ENCODE results near the gene SPATA1.
"Not testable (repeated sequence)": the region's sequence is repeated elsewhere in the genome, so short reads cannot be mapped to it uniquely, and the experiment has no call there.

The SPATA1 gene

DNA sequence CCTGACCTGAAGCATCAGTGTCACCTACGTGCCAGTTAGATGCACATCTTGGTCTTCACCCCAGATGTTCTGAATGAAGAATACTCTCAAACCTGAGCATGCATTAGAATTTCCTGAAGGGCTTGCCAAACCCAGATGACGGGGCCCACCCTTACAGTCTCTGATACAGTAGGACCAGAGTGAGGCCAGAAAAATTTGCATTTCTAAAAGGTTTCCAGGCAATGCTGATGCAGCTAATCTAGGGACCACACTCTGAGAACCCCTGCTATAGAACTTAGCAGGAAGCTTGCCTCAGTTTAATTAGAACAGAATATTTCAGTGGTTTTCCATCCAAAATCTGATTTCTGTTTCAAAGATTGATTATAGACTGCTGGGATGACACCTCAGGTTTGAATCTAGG lies 77.9 kb downstream of the SPATA1 start:
- in situ Hi-C loops (cut with HindIII; ENCODE audit: low sequenced_read_pairs): no loop called here

DNA sequence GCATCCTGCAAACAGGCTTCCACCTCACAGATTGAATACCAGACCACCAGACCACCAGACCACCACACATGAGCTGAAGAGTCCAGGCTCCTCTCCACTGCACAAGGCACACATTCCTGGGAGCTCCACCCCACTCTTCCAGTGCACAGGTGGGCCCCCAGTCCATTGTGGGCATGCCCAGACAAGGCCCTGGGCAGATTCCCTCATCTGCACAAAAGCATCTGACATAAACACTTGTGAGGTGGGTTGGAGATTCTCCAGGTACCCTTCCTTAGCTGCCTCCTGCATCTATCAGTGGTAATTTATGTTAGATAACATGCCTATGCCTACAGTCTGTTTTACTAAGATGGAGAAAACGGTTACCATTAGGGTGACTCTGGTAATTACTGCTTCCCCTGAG lies 79.6 kb downstream of the SPATA1 start:
- in situ Hi-C loops (cut with HindIII; ENCODE audit: low sequenced_read_pairs): no loop called here

DNA sequence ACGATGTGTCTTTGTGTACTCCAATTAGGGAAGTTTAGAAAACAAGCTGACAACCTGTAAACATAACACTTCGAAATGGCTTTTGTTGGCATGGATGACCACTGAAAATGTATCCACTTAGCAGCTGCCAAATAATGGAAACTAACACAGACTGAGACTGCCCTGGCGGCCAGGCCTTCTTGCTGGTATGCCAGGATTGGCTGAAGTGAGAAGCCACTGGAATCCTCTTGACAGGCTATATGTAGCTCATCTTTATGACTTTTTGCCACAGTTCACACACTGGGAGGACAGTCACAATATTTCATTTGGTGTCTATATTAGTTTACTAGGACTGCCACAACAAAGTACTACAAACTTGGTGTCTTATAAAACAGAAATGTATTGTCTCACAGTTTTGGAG lies 80.9 kb downstream of the SPATA1 start:
- in situ Hi-C loops (cut with HindIII; ENCODE audit: low sequenced_read_pairs): no loop called here

DNA sequence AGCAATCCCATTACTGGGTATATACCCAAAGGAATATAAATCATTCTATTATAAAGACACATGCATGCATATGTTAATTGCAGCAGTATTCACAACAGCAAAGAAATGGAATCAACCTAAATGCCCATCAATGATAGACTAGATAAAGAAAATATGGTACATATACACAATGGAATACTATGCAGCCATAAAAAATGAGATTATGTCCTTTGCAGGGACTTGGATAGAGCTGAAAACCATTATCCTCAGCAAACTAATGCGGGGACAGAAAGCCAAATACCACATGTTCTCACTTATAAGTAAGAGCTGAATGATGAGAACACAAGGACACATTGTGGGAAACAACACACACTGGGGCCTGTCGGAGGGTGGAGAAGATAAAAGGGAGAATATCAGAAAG lies 88.8 kb downstream of the SPATA1 start:
- in situ Hi-C loops (cut with HindIII; ENCODE audit: low sequenced_read_pairs): not testable (repeated sequence)

DNA sequence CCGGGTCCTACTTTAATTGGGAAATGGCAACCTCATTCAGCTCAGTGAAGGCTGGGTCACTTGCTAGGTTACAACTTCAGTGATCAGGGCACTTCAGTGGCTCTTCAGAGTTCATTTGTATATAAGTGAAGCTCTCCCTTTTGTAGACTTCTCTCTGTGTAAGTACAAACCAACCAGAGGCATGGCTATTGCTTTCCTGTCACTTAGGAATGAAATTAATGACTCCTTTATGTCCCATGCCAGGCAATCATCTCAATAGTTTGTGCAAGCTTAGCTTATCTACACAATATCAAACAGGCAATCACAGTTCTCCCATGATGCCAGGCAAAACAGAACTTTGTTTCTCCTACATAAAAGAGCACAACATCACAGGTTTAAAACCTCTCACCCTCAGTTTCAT lies 90.8 kb downstream of the SPATA1 start:
- in situ Hi-C loops (cut with HindIII; ENCODE audit: low sequenced_read_pairs): no loop called here

DNA sequence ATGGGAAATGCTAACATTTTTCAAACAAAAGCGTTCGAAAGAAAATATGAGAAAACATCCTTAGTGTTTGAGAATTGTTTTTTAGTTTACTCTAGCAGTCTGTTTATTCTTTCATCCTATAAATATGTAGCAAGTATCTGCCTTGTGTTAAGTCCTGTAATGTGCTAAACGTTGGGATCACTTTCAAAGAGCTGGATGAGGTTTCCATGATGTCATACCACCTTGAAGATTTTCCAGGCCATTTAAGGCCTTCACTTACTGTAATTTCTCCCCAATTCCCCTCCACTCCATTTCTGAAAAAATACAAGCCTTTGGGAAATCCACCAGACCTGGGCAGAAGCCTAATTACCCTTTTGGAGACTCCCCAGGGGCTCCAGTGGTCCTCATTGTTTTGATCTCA lies 92.2 kb downstream of the SPATA1 start:
- in situ Hi-C loops (cut with HindIII; ENCODE audit: low sequenced_read_pairs): no loop called here

DNA sequence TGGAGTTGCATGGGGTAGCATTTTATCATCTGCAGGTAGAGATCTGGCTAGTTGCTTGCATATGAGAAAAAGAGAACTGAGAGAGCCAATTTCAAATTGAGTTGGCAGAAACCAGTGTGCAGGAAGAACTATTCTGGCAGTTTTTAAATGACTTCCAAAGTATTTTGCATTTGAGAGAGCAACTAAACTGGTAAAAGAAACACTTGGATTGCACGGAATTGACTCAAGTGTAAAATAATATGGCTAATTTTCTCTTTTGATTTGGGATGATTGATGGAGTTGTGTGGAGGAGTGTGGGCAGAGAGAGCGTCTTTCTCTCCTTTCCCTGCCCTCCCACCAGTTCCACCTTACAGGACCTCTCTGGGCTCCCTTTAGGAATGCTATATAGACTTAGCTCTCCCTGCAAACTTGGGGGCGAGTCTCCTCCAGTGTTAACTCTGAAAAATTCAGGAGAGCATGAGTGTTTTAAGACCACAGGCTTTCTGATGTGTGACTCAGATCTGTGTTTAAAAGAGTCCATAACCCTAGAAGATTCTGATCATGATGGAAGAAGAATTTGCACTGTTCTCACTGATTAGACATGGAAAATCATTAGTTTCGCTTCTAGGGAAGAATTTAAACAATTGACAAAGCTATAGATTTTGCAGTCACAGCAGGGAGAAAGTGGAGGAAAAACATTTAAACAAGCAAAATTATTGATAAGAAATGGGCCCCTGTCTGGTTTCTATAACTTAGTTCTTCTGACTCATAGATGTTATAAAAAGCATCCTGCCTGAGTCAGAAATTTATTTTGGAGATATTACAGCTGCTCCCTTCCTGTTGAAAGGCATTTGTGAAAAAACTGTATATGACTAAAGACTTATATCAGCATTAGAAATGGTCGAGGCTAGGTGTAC lies 92.9 kb downstream of the SPATA1 start:
- in situ Hi-C loops (cut with HindIII; ENCODE audit: low sequenced_read_pairs): no loop called here

DNA sequence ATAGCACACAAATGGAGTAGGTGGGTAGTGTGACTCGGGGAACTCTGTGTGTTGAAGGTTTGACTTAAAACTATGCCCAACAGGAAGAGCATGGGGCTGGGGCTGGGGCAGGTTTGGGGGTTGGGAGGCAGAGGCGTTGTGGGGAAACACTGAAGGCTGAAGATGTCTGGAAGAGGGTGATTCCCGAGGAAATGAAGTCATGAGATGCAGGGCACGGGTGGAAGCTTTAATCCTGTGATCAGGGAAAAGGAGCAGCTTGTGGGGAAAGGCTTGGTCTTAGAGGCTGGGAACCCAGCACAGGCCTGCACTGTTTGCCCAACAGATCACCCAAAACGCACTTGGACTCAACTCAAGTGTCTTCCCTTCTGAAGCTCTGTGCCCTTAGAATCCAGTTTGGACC lies 94.6 kb downstream of the SPATA1 start:
- in situ Hi-C loops (cut with HindIII; ENCODE audit: low sequenced_read_pairs): loop anchor here (10.0 kb wide), 1 partner anchor 136 kb away; no protein-coding TSS in a partner anchor

DNA sequence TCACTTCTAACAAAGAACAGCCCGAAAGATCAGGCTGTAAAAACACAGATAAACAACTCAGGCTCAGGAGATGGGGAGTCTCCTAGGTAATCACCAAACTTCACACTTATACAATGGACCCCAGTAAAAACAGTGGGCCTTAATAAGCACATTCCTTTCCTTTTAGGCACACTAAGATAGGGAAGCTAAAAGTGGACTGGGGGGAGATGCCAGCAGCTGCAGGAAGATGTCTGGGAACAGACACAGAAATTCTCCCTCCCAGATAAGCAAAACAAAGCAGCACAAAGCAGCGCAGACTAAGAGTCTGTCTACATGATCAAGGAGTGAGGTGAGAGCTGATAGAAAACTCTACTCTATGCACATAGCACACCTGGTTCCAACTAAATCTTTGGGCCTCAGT lies 97.0 kb downstream of the SPATA1 start:
- in situ Hi-C loops (cut with HindIII; ENCODE audit: low sequenced_read_pairs): loop anchor here (10.0 kb wide), 1 partner anchor 138 kb away; no protein-coding TSS in a partner anchor

DNA sequence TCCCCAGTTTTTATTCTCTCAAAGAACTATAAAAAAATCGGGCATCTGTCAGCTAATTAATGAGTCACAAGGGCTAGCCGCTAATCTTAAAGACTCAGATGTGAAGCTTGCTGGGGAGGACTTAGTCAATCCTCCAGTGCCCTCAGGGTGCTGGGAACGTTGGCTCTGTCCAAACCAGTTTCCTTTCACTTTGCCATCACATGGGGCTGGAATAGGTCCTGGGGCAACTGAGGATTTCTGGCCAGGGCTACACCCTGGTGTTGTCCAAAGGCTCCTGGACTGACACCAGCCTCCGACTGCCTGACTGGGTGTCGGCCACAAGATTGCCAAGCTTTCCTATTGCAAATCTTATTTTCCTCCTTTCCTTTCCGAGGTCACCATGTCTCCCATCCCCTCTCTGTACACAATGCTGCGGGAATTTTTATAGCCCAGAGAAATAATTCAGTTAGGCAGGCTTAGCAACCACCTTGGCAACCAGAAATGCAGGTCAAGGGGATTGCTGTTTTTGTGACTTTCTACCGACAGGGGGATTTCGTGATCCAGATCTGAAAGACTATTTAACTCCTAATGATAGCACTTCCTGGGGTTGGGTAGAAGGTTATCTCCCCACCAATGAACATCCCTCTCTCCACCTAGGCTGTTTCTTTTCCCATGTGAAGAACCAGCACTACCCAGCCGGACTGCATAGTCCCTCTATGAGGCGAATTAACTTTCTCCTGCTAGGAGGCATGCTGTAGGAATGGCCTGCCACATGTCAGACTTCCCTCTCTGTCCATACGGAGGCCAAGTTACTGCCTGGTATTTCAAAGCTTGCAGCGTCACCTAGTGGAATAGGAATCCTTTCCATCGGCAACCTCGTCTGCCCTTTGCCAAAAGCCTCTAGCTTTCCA lies 98.0 kb downstream of the SPATA1 start:
- in situ Hi-C loops (cut with HindIII; ENCODE audit: low sequenced_read_pairs): loop anchor here (10.0 kb wide), 1 partner anchor 139 kb away; no protein-coding TSS in a partner anchor

DNA sequence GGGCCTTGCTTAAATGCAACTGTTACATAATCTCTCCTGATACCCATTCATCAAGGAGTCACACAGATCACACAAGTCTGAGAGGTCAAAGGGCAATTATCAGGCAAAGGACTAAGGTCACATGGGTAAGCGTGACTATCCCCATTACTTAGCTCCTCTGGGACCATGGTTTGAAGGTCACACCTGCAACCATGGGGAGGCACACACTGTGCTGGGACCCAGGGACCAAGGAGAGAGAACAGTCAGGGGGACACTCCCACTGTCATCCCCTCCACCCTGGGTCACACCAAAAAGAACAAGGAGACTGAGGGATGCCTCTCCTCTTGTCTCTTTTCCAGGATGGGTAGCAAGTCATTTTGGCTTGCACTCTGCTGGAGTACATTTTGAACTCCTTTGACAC lies 99.0 kb downstream of the SPATA1 start:
- in situ Hi-C loops (cut with HindIII; ENCODE audit: low sequenced_read_pairs): loop anchor here (10.0 kb wide), 1 partner anchor 140 kb away; no protein-coding TSS in a partner anchor

DNA sequence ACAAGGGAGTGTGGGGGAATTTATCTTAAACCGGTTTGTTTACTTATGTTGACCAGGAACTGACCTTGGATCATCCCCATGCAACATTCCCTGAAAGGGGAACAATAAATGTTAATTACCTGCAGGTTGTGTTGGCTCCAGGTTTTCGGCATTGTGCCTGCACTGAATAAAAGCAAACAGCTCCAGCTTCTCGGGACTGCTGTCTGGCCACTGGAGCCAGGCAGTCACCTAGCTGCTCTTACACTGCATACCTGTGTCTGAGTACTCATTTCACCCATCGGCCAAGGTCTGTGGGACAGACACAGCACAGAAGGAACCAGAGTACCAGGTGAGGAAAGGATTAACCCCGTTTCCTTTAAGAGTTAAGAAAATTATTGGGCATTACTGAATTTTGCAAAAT lies 100.8 kb downstream of the SPATA1 start:
- in situ Hi-C loops (cut with HindIII; ENCODE audit: low sequenced_read_pairs): loop anchor here (10.0 kb wide), 1 partner anchor 142 kb away; no protein-coding TSS in a partner anchor

DNA sequence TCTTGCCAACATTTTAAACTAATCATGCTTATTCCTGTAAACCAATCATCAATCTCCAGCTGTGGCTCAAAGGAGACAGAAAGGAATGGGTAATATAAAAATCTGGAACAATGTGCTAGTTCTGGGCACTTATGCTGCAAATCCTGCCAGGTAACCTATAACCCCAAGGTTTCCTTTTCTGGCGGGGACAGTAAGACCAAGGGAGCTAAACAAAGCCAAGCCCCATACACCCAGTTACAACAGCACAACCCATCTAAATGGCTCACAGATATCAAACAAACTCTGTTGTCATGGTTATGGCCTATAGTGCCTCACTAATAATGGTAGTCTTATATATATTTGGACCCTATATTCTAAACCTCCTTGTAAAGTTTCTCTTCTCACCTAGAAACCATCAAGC lies 104.9 kb downstream of the SPATA1 start:
- in situ Hi-C loops (cut with HindIII; ENCODE audit: low sequenced_read_pairs): no loop called here

DNA sequence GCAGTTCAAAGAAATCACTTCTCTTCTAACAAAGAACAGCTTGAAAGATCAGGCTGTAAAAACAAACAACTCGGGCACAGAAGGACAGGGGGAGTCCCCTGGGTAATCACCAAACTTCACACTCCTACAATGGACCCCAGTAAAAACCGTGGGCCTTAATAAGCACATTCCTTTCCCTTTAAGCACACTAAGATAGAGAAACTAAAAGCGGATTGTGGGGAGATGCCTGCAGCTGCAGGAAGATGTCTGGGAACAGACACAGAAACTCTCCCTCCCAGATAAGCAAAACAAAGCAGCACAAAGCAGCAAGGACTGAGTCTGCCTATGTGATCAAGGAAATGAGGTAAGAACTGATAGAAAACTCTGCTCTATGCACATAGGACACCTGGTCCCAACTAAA lies 105.6 kb downstream of the SPATA1 start:
- in situ Hi-C loops (cut with HindIII; ENCODE audit: low sequenced_read_pairs): no loop called here

DNA sequence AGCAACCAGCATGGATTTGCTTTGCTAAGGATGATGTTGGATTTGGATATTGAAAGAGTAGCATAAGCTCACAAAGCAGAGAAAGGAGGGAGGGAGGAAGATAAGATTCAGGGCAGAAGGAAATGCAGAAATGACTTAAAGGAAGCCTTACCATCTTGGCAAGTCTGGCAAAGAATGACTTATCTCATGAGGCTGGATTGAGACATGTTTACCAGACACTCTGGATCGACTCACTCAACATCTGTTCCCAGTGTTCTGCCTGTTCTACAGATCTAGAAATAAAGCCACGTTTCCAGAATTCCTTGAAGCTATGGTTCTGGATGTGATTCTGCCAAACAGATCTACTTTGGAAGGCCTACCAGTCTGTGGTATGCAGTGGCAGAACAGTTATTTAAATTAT lies 106.8 kb downstream of the SPATA1 start:
- in situ Hi-C loops (cut with HindIII; ENCODE audit: low sequenced_read_pairs): no loop called here

DNA sequence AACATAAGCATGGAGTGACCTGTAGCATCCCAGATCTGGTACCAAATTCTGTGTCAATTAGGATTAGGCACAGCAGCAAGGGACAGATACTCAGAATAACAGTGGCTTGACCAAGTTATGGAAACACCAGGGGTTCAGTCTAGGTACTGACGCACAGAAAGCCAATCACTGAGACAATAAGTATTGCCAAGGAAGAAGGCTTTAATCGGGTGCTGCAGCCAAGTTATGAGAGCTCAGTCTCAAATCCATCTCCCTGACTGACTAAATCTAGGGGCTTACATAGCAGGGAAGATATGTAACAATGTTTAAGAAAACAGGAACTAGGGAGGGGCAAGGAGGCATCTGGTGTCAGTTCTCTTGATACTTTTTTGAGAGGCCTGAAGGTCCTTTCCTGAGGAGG lies 107.7 kb downstream of the SPATA1 start:
- in situ Hi-C loops (cut with HindIII; ENCODE audit: low sequenced_read_pairs): no loop called here

DNA sequence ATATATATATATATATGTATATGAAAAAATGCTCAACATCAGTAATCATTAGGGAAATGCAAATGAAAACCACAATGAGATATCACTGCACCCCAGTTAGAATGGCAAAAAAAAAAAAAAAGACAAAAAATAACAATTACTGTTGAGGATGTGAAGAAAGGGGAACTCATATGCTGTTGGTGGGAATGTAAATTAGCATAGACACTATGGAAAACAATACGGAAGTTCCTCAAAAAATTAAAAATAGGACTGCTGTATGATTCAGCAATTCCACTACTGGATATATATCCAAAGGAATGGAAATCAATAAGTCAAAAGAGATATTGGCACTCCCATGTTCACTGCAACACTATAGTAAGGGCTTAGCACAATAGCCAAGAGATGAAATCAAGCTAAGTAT lies 109.6 kb downstream of the SPATA1 start:
- in situ Hi-C loops (cut with HindIII; ENCODE audit: low sequenced_read_pairs): no loop called here

All from DLD1 (cell line).